ENCODE measurements around the gene NLGN2. TPM values are rescaled to one million over a fixed set of nuclear protein-coding genes. Genes with fewer than 3 reads are reported as not detected.

Gene NLGN2
- polyA plus RNA-seq, 3 donors, result 0.55 TPM; not detected in 2

GRCh38 chr17:7425756-7426155, 18.1 kb downstream of the NLGN2 start:
- 82% methylated on average over 2 of the region's 8 CpGs for WGBS (ENCODE audit: insufficient coverage)
- intact Hi-C loops (cut with micrococcal nuclease), result no loop called here
- H3K4me3 ChIP-seq (replicated peaks in 1 of 3; ENCODE audit: low read depth in 2 of 3, low read length in 3 of 3), result no peak overlapping the region
- Mint-ChIP-seq H3K9me3 (no peaks in the 10 kb centered on the region), H3K4me3 (no peak overlapping the region), H3K36me3 (no peaks in the 10 kb centered on the region), H3K27ac (no peak overlapping the region), H3K4me1 (no peaks in the 10 kb centered on the region), H3K27me3 (ENCODE audit: low read depth in 3 of 3) (peaks cover 0 to 5% (median 2%) of the 10 kb centered on the region in 3 donors)
- no peaks in the 10 kb centered on the region for H3K4me1 ChIP-seq (ENCODE audit: control insufficient read depth in 1 of 2, insufficient read depth in 2 of 2, low read length in 2 of 2)
- no peaks in the 10 kb centered on the region for H3K36me3 ChIP-seq (replicated peaks in 1 of 2; ENCODE audit: control insufficient read depth in 1 of 2, insufficient read depth in 2 of 2, low read length in 2 of 2)
- H2AFZ ChIP-seq (ENCODE audit: insufficient read depth, low read depth, low read length, poor library complexity, severe bottlenecking), result no peak overlapping the region
- no peaks in the 10 kb centered on the region for H3K79me2 ChIP-seq (ENCODE audit: insufficient read depth, low read length)
- H3K27me3 ChIP-seq (ENCODE audit: control insufficient read depth in 2 of 2, insufficient read depth in 2 of 2, low read length in 2 of 2), result no peaks in the 10 kb centered on the region
- DNase-seq, result no peak
- H3K27ac ChIP-seq (ENCODE audit: low read depth in 1 of 2, low read length in 2 of 2), result no peak overlapping the region
- no peaks in the 10 kb centered on the region for H4K20me1 ChIP-seq (ENCODE audit: insufficient read depth, low read length)
- no peak overlapping the region for H3K4me2 ChIP-seq (replicated peaks; ENCODE audit: extremely low read depth, low read length, poor library complexity, severe bottlenecking)
- TF ChIP-seq CTCF (IDR thresholded peaks at IDR 0.05), result no peak
- no peaks in the 10 kb centered on the region for H3K9me3 ChIP-seq (replicated peaks in 1 of 2; ENCODE audit: control insufficient read depth in 1 of 2, insufficient read depth in 1 of 2, low read length in 2 of 2)
- H3K9ac ChIP-seq (ENCODE audit: insufficient read depth, low read length, poor library complexity, severe bottlenecking), result no peak overlapping the region

GRCh38 chr17:7426203-7426863, 18.7 kb downstream of the NLGN2 start:
- peaks cover 0 to 5% (median 2%) of the 10 kb centered on the region in 3 donors for H3K27me3 Mint-ChIP-seq (ENCODE audit: low read depth in 3 of 3)
- no peaks in the 10 kb centered on the region for H3K9me3 Mint-ChIP-seq
- WGBS (ENCODE audit: insufficient coverage), result 97% methylated on average over 26 of the region's 33 CpGs
- no peaks in the 10 kb centered on the region for H3K36me3 Mint-ChIP-seq
- TF ChIP-seq CTCF (IDR thresholded peaks at IDR 0.05), result no peak
- no peaks in the 10 kb centered on the region for H3K9me3 ChIP-seq (replicated peaks in 1 of 2; ENCODE audit: control insufficient read depth in 1 of 2, insufficient read depth in 1 of 2, low read length in 2 of 2)
- H3K4me1 Mint-ChIP-seq, result no peaks in the 10 kb centered on the region
- H3K36me3 ChIP-seq (replicated peaks in 1 of 2; ENCODE audit: control insufficient read depth in 1 of 2, insufficient read depth in 2 of 2, low read length in 2 of 2), result no peaks in the 10 kb centered on the region
- no peak overlapping the region for H3K4me3 ChIP-seq (replicated peaks in 1 of 3; ENCODE audit: low read depth in 2 of 3, low read length in 3 of 3)
- DNase-seq, result no peak
- no peak overlapping the region for H3K27ac Mint-ChIP-seq
- H3K27me3 ChIP-seq (ENCODE audit: control insufficient read depth in 2 of 2, insufficient read depth in 2 of 2, low read length in 2 of 2), result no peaks in the 10 kb centered on the region
- no peaks in the 10 kb centered on the region for H4K20me1 ChIP-seq (ENCODE audit: insufficient read depth, low read length)
- H3K79me2 ChIP-seq (ENCODE audit: insufficient read depth, low read length), result no peaks in the 10 kb centered on the region
- no peak overlapping the region for H3K27ac ChIP-seq (ENCODE audit: low read depth in 1 of 2, low read length in 2 of 2)
- H3K4me3 Mint-ChIP-seq, result no peak overlapping the region
- H3K4me1 ChIP-seq (ENCODE audit: control insufficient read depth in 1 of 2, insufficient read depth in 2 of 2, low read length in 2 of 2), result no peaks in the 10 kb centered on the region
- intact Hi-C loops (cut with micrococcal nuclease), result no loop called here
- H3K4me2 ChIP-seq (replicated peaks; ENCODE audit: extremely low read depth, low read length, poor library complexity, severe bottlenecking), result no peak overlapping the region
- H3K9ac ChIP-seq (ENCODE audit: insufficient read depth, low read length, poor library complexity, severe bottlenecking), result no peak overlapping the region
- no peak overlapping the region for H2AFZ ChIP-seq (ENCODE audit: insufficient read depth, low read depth, low read length, poor library complexity, severe bottlenecking)
